Tongue (tissue), 2 donors: ENCODE data around the gene SNURF. TPM values are rescaled to one million over a fixed set of nuclear protein-coding genes. Genes with fewer than 3 reads are reported as not detected.
"Not testable (repeated sequence)": the region's sequence is repeated elsewhere in the genome, so short reads cannot be mapped to it uniquely, and the experiment has no call there.

Source experiments
- DNase-seq: peaks from one replicate; pipeline ENCODE4 v3.0.0-alpha.2; 2015
- total RNA-seq: library from RNA; depleted of rRNA; stranded (reverse); fragments of >200 nt; gene quantifications from one replicate; pipeline ENCODE4 v1.2.3, GENCODE V29; 2014

The SNURF gene, protein sequence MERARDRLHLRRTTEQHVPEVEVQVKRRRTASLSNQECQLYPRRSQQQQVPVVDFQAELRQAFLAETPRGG
- total RNA-seq: 31.5 TPM

DNA sequence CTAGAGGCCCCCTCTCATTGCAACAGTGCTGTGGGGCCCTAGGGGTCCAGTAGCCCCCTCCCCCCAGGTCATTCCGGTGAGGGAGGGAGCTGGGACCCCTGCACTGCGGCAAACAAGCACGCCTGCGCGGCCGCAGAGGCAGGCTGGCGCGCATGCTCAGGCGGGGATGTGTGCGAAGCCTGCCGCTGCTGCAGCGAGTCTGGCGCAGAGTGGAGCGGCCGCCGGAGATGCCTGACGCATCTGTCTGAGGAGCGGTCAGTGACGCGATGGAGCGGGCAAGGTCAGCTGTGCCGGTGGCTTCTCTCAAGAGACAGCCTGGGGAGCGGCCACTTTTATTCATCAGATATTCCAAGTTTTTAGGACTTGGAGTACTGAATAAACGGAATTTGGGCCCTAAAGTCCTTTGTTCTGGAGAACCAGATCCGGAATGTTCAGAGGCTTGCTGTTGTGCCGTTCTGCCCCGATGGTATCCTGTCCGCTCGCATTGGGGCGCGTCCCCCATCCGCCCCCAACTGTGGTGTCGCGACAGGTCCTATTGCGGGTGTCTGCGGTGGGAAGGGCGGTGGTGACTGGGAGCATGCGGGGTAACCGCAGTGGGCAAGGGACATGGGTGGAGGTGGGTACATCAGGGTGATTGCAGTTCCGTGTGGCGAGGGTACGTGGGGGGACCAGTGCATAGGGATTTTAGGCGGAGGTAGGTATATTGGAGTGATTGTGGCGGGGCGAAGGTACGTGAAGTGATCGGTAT is at the start of gene SNURF, which contains the start of gene SNRPN:
SNURF (plus strand) TSS at position 205 of the 748 bp plus-strand sequence; CDS start at position 267, 62 bp downstream.
SNRPN (plus strand) TSS at position 205 of the 748 bp plus-strand sequence. CDS start 19,467 bp downstream, outside the sequence.
- peak; percentile 80 for DNase-seq

DNA sequence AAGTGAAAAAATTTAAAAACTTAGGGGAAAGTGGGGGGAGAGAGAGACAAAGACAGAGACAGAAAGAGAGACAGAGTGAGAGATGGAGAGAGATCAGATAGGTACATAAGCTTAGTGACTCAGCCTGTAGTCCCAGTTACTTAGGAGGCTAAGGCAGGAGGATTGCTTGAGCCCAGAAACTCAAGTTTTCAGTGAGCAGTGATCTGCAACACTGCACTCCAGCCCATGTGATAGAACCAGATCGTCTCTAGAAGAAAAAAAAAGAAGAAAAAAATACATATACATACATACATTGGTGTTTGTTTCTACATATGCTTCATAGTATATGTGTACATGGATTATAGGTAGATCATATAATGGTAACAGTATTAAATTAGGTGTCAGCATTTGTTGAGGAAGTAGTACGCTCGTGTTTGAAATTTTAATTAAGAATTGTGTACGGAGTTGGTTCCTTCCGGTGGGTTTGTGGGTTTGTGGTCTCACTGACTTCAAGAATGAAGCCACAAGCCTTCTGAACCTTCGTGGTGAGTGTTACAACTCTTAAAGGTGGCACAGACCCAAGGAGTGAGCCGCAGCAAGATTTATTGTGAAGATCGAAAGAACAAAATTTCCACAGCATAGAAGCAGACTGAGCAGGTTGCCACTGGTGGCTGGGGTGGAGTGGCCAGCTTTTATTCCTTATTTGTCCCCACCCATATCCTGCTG is 38.3 kb upstream of the SNURF start:
- DNase-seq: no peak

DNA sequence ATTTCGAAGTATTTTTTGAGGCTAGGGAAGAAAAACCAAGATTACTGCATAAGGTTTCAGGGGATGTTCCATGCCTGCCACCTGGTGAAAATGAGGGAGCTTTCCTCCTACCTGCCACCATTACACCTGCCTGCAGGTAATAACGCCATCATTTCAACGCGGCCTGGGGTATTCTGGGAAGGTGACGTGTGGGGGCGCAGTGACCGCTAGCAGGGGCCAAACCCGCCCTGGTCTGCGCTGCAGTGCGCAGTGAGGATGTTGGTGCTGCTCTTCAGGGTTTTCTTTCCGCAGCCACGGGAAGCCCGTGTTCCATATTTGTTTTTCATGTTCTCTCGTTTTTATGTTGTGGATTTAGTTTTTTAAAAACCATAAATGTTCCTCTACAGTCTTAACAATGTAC is 37.4 kb upstream of the SNURF start:
- no peak for DNase-seq

DNA sequence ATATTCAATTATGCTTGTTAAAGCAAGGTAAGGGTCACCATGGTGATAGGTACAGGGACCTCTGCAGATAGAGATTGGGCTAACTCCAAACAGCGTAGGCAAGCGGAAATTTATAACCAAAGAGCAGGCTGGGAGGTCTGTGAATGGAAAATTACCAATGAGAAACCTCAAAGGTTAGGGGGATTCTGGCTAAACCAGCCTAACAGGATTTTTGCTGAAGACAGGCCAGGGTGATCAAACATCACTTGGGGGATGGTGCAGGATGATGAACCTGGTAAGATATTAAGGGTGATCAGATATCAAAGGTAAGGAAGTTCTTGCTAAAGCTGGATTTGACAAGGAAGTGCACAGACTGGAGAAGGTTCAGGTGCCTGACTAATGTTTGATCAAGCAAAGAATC is 35.3 kb upstream of the SNURF start:
- no peak for DNase-seq

DNA sequence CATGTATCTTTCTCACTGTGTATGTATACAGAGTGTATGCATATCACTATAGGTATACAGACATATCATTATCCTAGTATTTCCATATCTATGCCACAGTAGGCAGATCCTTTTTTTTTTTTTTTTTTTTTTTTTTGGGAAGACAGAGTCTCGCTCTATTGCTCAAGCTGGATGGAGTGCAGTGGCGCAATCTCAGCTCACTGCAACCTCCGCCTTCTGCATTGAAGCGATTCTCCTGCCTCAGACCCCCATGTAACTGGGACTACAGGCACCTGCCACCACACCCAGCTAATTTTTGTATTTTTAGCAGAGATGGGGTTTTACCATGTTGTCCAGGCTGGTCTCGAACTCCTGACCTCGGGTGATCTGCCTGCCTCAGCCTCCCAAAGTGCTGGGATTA is 32.0 kb upstream of the SNURF start:
- DNase-seq: not testable (repeated sequence)

DNA sequence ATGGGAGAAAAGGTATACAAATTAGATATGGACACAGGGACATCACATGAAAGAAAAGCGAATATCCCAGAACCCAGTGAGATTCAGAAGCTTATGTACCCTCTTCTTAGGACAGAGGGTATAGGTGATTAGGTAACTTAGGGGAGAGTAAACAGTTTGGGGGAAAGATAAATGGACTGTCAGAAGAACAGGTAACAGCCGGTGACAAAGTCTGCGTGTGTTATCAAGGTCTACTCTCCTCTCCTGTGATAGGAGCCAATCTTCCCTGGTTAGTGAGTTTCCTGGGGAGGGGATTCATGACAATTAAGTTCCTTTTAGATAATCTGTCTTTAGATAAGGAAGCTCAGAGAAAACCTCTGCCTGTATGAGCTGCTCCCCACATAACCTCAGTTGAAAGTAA is 30.6 kb upstream of the SNURF start:
- no peak for DNase-seq

DNA sequence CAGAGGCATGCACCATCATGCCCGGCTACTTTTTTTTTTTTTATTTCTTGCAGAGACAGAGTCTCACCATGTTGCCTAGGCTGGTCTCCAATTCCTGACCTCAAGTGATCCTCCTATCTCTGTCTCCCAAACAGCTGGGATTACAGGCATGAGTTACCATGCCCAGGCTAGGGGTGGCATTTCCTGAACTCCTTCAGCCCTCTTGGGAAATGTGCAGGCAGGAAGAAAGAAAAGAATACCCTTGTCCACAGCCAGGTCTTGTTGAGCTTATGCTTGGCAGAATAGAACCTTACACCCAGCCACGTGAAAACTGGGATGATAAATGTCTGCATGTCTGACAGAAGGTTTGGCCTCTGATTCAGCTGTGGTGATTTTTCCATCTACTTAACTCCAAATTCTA is 30.2 kb upstream of the SNURF start:
- no peak for DNase-seq

DNA sequence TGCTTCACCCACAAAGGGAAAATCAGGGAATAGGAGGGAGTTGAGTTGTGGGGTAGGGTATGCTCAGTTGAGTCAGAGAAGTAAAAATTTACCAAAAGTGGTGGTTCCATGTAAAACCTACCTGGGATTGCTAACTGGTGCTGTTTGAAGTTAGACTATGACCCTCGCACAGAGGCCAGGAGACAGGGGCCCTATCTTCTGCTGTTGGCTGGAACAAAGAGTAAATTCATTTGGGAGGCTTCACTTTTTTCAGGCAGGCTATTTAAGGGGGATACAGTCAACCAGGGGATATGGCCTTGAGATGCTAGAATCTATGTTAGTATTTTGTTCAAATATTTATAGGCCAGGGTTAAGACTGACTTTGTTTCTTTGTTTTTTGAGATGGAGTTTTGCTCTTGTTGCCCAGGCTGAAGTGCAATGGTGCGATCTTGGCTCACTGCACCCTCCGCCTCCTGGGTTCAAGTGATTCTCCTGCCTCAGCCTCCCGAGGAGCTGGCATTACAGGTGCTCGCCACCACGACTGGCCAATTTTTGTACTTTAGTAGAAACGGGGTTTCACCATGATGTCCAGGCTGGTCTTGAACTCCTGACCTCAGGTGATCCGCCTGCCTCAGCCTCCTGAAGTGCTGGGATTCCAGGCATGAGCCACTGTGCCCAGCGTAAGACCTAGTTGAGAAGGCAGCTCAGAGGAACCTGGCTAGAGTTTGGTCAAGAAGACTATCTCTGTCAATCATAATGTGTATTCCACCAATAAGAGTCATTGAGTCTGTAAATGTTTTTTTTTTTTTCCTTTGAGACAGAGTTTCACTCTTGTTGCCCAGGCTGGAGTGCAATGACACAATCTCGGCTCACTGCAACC is 22.7 kb upstream of the SNURF start:
- not testable (repeated sequence) for DNase-seq

DNA sequence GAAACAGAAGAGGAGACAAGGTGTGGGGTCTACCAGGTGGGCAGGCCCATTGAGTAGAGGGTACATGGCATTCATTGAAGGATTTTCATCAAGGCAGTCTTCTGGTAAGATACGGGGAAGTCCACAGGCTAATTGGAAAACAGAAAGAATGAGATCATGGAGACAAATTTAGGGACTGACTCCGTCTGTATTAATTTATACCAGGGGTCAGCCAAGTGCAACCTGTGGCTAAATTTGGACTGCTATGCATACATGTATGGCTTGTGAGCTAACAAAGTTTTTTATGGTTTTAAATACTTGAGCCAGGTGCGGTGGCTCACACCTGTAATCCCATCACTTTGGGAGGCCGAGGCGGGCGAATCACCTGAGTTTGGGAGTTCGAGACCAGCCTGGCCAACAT is 21.1 kb upstream of the SNURF start:
- peak; percentile 16 for DNase-seq

DNA sequence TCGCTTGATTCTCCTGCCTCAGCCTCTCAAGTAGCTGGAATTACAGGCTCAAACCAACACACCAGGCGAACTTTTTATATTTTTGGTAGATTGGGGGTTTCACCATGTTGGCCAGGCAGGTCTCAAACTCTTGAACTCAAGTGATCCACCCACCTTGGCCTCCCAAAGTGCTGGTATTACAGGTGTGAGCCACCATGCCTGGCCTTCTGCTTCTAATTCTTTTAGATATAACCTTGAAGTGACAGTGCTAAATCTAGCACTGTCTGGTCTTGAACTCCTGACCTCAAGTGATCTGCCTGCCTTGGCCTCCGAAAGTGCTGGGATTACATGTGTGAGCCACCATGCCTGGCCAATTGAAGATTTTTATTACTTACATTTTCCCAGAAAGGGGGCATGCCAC is 16.6 kb upstream of the SNURF start:
- not testable (repeated sequence) for DNase-seq

DNA sequence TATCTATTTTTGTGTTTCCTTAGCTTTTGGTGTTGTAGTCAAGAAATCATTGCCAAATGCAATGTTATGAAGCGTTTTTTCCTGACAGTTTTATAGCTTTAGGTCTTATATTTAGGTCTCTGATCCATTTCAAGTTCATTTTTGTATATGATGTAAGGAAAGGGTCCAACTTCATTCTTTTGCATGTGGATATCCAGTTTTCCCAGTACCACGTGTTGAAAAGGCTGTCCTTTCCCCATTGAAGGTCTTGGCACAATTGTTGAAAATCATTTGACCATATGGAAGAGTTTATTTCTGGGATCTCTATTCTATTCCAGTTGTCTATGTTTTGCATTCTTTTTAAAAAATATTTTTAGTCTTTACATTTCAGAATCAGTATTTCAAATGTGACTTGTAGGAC is 14.6 kb upstream of the SNURF start:
- no peak for DNase-seq

DNA sequence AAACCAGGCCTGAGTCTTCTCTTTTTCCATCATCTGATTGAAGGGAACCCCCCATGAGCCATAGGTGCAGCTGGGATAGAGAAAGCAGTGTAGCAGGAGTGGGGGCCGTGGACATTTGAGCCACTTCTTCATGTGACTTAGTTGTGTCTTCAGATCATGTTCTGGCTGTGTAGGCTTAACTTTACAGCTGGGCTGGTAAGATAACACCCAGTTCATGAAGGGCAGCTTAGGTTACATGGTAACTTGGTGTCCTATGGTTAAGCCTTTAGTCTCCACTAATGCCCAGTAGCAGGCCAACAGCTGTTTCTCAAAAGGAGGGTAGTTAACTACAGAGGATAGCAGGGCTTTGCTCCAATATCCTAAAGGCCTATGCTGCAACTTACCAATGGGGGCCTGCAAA is 11.4 kb upstream of the SNURF start:
- peak; percentile 79 for DNase-seq

DNA sequence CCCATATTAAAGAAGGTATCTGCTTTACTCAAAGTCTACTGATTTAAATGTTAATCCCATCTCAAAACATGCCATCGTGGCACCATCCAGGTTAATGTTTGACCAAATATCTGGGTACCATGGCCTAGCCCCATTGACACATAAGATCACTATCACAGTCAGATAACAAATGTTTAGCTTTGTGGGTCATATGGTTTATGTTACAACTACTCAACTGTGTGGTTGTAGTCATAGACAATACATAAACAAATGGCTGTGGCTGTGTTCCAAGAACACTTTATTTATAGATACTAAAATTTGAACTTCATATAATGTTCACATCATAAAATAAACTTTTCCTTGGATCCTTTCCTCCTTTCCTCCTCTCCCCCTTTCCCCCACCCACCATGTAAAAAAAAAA is 9.8 kb upstream of the SNURF start:
- DNase-seq: peak; percentile 28

DNA sequence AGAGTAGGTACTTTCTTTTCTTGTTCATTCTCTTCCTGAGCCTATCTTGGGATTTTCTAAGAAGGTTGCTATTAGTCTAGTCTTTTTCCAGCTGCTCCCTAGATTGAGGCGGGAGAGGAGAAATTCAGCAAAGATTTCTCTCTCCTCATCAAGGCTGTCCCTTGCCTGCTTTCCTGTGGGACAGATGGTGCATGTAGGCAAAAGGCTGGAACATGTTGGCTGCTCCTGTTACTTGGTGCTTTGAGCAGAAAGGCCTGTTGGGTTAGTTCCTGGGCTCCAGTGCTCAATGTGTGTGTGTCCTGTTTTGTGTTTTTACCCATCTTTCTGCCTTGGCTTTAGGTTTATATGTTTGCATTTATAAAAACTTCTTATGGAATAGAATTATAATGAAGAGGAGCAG is 9.1 kb upstream of the SNURF start:
- DNase-seq: no peak

DNA sequence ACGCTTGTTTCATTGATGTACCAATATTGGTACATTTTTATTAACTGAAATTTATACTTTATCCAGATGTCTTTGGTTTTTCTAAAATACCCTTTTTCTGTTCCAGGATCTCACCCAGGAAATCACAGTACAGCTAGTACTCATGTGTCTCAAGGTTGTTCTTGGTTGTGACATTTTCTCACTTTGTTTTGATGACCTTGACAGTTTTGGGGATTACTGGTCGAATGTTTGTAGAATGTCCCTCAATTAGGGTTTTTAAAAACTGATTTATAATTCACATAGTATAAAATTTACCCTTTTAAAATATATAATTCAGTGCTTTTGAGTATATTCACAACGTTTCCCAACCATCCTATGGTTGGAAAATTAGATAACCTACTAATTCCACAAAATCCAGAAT is 6.3 kb upstream of the SNURF start:
- no peak for DNase-seq

DNA sequence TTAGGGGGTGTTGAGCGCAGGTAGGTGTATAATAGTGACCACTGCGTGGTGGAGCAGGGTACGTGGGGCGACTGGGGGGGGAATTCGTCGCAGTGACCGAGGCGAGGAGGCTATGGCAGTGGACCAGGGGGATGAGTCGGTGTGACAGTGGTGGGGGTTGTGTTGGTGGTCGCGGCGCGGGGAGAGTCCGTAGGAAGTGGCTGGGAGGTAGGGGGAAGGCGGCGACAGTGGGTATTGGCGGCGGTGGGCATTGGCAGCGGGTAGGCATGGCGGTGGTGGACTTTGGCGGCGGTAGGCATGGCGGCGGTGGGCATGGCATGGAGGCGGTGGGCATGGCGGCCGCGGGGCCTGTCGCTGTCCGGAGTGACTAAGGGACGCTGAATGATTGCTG is 739 bp downstream of the SNURF start:
- peak; percentile 16 for DNase-seq

DNA sequence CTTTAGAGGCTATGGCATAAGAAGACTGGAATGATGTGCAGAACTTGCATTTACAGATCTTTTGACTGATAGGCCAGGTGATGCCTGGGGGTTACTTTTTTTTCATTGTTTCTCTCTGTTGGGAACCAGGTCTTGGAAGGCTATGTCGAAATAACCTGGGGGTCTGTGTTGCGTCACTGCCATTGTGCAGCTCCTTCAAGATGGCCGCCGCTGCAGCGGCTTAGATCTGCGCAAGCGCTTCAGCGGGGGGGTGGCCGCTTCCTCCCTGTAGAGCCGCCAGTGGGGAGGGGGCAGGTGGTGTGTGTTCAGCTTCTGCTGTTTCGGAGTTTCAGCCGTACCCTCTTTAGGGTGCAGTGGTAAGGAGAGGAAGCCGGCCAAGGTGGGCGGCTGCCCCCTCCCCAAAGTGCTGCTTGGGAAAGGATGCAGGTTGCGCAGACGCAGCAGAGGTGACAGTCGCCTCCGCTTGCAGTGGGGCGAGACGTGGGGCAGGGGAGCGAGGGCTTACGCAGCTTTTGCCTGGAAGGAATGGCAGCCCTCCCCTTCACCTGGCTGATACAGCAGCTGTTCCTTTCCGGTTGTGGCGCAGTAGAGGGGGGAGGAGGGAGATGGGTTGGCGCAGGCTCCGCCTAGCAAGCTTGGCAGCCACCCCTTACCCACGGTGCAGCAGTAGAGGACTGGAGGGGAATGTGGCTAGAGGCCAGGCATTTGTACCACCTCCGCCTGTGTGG is 1.5 kb downstream of the SNURF start:
- DNase-seq: peak; percentile 92

DNA sequence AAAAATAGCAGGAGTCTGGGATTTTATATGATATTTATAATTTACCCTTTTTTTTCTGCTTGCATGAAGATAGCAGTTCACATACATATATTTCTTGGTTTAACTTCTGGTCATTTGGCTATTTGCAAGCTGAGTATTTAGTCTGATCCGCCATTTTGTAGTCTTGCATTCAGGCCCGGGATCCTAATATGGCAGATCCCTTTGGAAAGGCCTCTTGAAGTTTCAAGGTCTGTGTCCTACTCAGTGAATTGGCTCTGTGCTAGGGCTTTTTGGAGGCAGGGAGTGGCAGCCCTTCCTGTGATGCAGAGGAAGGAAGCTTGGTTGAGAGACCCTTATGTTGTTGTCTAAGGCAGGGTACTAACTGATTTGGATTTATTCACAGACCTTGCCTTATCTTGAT is 2.9 kb downstream of the SNURF start:
- DNase-seq: no peak

DNA sequence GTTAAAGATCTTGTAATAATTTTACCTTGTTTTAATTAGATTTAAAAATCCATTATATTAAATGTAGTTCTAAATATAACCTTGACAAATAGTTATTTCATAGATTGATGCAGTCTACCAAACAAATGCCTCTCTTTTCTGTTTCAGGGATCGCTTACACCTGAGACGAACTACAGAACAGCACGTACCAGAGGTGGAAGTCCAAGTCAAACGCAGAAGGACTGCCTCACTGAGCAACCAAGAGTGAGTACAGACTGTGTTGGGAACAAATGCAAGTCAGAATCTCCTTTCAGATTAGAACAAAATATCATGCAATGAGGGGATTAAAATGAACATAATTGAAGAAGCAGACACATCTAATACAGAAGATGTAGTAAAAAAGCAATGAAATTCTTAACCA is 7.2 kb downstream of the SNURF start:
- no peak for DNase-seq

DNA sequence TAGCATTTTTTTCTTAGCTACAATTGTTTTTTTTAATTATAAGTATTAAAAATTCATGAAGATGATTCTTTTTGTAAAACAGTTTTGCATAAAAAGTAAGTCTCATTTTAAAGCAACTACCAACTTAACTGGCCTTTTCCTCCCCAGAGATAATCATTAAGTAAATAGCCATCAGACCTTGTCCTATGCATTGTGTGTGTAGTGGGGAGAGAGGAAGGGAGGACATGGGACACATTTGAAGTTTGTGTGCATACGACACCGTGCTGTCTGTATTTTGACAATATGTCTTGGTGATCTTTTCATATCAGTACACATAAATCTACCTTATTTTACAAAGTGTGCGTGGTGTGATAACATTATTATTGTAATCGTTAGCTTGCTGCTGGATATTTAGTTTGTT is 8.1 kb downstream of the SNURF start:
- no peak for DNase-seq

DNA sequence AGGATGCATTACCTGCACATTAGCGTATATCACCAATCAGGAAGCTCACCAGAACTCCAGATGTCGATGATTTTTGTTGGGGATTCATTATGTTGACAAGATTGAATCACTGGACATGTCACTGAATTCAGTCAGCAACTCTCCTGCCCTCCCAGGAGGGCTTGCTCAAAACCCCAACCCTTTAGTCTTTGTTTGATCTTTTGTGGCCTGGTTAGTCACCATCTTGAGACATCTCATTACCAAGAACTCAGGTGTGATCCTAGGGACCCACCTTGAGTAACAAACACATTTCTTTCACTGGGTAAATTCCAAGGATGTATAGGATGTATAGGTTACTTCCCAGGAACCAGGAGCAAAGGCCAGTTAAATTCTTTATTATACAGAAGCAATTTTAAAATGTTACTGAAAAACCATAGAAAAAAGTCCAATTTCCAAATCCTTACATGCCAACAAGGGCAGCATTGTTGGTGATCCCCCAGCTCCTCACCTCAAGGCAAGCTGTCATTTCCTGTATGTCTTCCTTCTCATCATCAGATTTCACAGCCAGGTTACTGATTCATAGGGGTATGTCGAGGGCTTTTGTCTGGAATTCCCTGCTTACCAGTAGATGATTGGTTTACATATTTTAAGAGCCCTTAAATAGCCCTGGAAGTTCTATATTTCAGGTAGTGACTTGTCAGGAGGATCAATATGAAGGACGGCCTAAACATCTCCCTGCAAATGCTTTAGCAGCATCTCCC is 11.7 kb downstream of the SNURF start:
- no peak for DNase-seq
